Keratinocyte (primary cell): ENCODE results near the gene TCTN2.

Source experiments
- CTCF ChIP-seq, 3 experiments: IDR thresholded peaks in 1 of 3; conservative IDR thresholded peaks in 1 of 3; optimal IDR thresholded peaks in 1 of 3; 2 replicates in 2 of 3; 3 replicates in 1 of 3; pipeline versions ENCODE3 to v1.5.1; 2011; ENCODE audit warnings: low read length in 3 of 3, mild to moderate bottlenecking in 3 of 3, moderate library complexity in 2 of 3, control low read depth in 1 of 3, inconsistent platforms in 1 of 3; ENCODE audit not compliant: insufficient read depth in 2 of 3; ENCODE audit errors: extremely low read depth in 1 of 3
- EZH2 ChIP-seq: IDR thresholded peaks from one replicate; pipeline ENCODE4 v1.6.1; 2012; ENCODE audit warnings: inconsistent platforms, mild to moderate bottlenecking, low read length, moderate library complexity

GRCh38 chr12:123715195-123715594 lies 44.3 kb downstream of the TCTN2 start:
- TF ChIP-seq CTCF (optimal IDR thresholded peaks at IDR 0.05 in 1 of 3, IDR thresholded peaks at IDR 0.05 in 1 of 3, conservative IDR thresholded peaks at IDR 0.05 in 1 of 3; ENCODE audit: extremely low read depth in 1 of 3, insufficient read depth in 2 of 3, low read length in 3 of 3) (no peak), EZH2 (no peak)
